ENCODE measurements around the gene SAMD4A.

- no peak for TF ChIP-seq POLR2AphosphoS5 (IDR thresholded peaks at IDR 0.05)
- no peak for TF ChIP-seq CTCF (IDR thresholded peaks at IDR 0.05)
- TF ChIP-seq EP300 (IDR thresholded peaks at IDR 0.05; ENCODE audit: low read depth): no peak
Observed at GRCh38 chr14:54734966-54735365, 168.0 kb downstream of the SAMD4A start.

Measured in transverse colon (tissue), 4 donors.